ENCODE results near the gene TGM6.

DNA sequence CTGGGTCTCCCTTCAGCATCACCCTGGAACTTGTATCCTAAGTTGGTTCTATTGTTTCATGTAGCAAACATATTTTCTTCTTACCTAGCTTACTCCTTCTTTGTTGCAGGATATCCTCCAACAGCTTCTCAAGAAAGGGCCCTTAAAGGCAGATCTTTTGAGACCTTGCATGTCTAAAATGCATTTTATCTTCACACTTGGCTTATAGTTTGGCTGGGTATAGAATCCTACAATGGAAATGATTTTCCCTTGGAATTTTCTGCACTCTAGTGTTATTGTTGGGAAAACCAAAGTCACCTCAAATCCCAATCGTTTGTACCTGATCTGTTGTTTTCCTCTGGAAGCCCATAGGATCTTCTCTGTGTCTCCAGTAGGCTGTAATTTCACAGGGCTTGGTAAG, 12.1 kb upstream of the TGM6 start:
- TF ChIP-seq, protein P1, sequence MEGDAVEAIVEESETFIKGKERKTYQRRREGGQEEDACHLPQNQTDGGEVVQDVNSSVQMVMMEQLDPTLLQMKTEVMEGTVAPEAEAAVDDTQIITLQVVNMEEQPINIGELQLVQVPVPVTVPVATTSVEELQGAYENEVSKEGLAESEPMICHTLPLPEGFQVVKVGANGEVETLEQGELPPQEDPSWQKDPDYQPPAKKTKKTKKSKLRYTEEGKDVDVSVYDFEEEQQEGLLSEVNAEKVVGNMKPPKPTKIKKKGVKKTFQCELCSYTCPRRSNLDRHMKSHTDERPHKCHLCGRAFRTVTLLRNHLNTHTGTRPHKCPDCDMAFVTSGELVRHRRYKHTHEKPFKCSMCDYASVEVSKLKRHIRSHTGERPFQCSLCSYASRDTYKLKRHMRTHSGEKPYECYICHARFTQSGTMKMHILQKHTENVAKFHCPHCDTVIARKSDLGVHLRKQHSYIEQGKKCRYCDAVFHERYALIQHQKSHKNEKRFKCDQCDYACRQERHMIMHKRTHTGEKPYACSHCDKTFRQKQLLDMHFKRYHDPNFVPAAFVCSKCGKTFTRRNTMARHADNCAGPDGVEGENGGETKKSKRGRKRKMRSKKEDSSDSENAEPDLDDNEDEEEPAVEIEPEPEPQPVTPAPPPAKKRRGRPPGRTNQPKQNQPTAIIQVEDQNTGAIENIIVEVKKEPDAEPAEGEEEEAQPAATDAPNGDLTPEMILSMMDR (conservative IDR thresholded peaks at IDR 0.05; ENCODE audit: low read length) = no peak
- TF ChIP-seq EZH2phosphoT487 (IDR thresholded peaks at IDR 0.05; ENCODE audit: borderline replicate concordance) = no peak

Measured in Loucy (cell line).